MM.1S (cell line): ENCODE data around the gene ADAM11.

Experiments
- CTCF ChIP-seq: fragments of 300-600 bp; sonication (generic); IDR thresholded peaks from 2 replicates; pipeline ENCODE4 v1.5.1; 2016; ENCODE audit warnings: antibody characterized with exemption, low read length, mixed read lengths
- EZH2 ChIP-seq: fragments of 300-600 bp; sonication (generic); optimal IDR thresholded peaks from 2 replicates; pipeline ENCODE3; 2017; ENCODE audit warnings: low read depth, mild to moderate bottlenecking, antibody characterized with exemption, low read length, mixed read lengths
- EZH2phosphoT487 ChIP-seq: fragments of 300-600 bp; sonication (generic); IDR thresholded peaks from 2 replicates; pipeline ENCODE4 v1.6.1; 2018; ENCODE audit warnings: antibody characterized with exemption, low read length

GRCh38 chr17:44773140-44773539, 14.4 kb downstream of the ADAM11 start:
- TF ChIP-seq CTCF (no peak), EZH2 (no peak), EZH2phosphoT487 (no peak)
